H1 (cell line): ENCODE measurements around the gene DDX4. TPM values are rescaled to one million over a fixed set of nuclear protein-coding genes. Genes with fewer than 3 reads are reported as not detected.

Source experiments
- CTCF ChIA-PET: fragments of 300-600 bp; sonication (Branson Sonifier 250); formaldehyde crosslinking; loops from one replicate; lab custom pipeline; 2021; ENCODE audit not compliant: partially characterized antibody; lab: Charles Lee
- POLR2A ChIA-PET: fragments of 300-600 bp; sonication (Branson Sonifier 250); formaldehyde crosslinking; loops from one replicate; lab custom pipeline; 2021; ENCODE audit warnings: inconsistent platforms; ENCODE audit not compliant: partially characterized antibody; lab: Charles Lee
- DNase-seq, 2 experiments: peaks; one replicate each; pipeline versions ENCODE4 v3.0.0 to v3.0.0-alpha.2; 2010 to 2022; ENCODE audit warnings: low spot score in 2 of 2, low read depth in 1 of 2, mixed read lengths in 1 of 2
- FAIRE-seq: peaks from 2 replicates; lab custom pipeline; 2011; peaks lifted over from hg19 to GRCh38; lab: Jason Lieb, UNC
- H2AFZ ChIP-seq: 2 replicates; pipeline ENCODE4 v1.8.1; 2012; ENCODE audit warnings: low read length, inconsistent platforms
- H2AK5ac ChIP-seq: 2 replicates; pipeline ENCODE4 v1.6.1; 2013; ENCODE audit warnings: low read depth, low read length
- H2BK120ac ChIP-seq: replicated peaks from 2 replicates; pipeline ENCODE3; 2013; ENCODE audit warnings: low read depth, low read length, inconsistent platforms
- H2BK12ac ChIP-seq: 2 replicates; pipeline ENCODE4 v1.6.1; 2013; ENCODE audit warnings: low read depth, low read length
- H2BK15ac ChIP-seq: 2 replicates; pipeline ENCODE4 v1.6.1; 2013; ENCODE audit warnings: low read length
- H2BK20ac ChIP-seq: 2 replicates; pipeline ENCODE4 v1.6.1; 2013; ENCODE audit warnings: low read length
- H2BK5ac ChIP-seq: 2 replicates; pipeline ENCODE4 v1.6.1; 2013; ENCODE audit warnings: low read depth, low read length
- H3K14ac ChIP-seq: 2 replicates; pipeline ENCODE4 v1.6.1; 2013; ENCODE audit warnings: inconsistent platforms; ENCODE audit not compliant: insufficient read length
- H3K18ac ChIP-seq: 2 replicates; pipeline ENCODE4 v1.6.1; 2013; ENCODE audit warnings: low read length; ENCODE audit errors: extremely low read depth
- H3K23ac ChIP-seq: 2 replicates; pipeline ENCODE4 v1.6.1; 2013; ENCODE audit warnings: inconsistent platforms; ENCODE audit not compliant: insufficient read length
- H3K23me2 ChIP-seq: 2 replicates; pipeline ENCODE4 v1.6.1; 2013; ENCODE audit warnings: low read depth, low read length
- H3K27ac ChIP-seq: 2 replicates; pipeline ENCODE4 v1.6.1; 2011; ENCODE audit warnings: low read depth, low read length, inconsistent platforms
- H3K27me3 ChIP-seq, 4 experiments: replicated peaks in 1 of 4; 1 replicate in 1 of 4; 2 replicates in 3 of 4; pipeline versions ENCODE4 v1.6.1 to v1.8.1; 2011 to 2013; ENCODE audit warnings: low read length in 3 of 4, mild to moderate bottlenecking in 3 of 4, inconsistent platforms in 2 of 4, mixed read lengths in 2 of 4, moderate library complexity in 1 of 4; ENCODE audit not compliant: control insufficient read depth in 3 of 4, insufficient read depth in 3 of 4; ENCODE audit errors: extremely low read depth in 1 of 4
- H3K36me3 ChIP-seq, 4 experiments: 2 replicates each; pipeline versions ENCODE4 v1.6.1 to v1.8.1; 2011 to 2013; ENCODE audit warnings: mild to moderate bottlenecking in 4 of 4, low read length in 3 of 4, moderate library complexity in 2 of 4, control low read depth in 1 of 4, inconsistent platforms in 1 of 4; ENCODE audit not compliant: insufficient read depth in 4 of 4, control insufficient read depth in 2 of 4
- H3K4ac ChIP-seq: replicated peaks from 2 replicates; pipeline ENCODE3; 2013; ENCODE audit warnings: low read length, low read depth, mixed read lengths, inconsistent platforms; ENCODE audit not compliant: insufficient read length
- H3K4me1 ChIP-seq, 4 experiments: replicated peaks in 1 of 4; 1 replicate in 1 of 4; 2 replicates in 3 of 4; pipeline versions ENCODE4 v1.6.1 to v1.8.1; 2011 to 2013; ENCODE audit warnings: low read length in 3 of 4, inconsistent platforms in 2 of 4, mixed read lengths in 1 of 4; ENCODE audit not compliant: insufficient read depth in 4 of 4, control insufficient read depth in 3 of 4
- H3K4me2 ChIP-seq, 2 experiments: 2 replicates each; pipeline versions ENCODE4 v1.6.1 to v1.8.1; 2011 to 2013; ENCODE audit warnings: low read depth in 2 of 2, low read length in 2 of 2, control low read depth in 1 of 2, inconsistent platforms in 1 of 2, mild to moderate bottlenecking in 1 of 2; ENCODE audit not compliant: insufficient read depth in 1 of 2
- H3K4me3 ChIP-seq, 4 experiments: fragments of 200-600, 300-600 bp in 1 of 4; sonication (generic), shearing (Covaris generic), sonication (Bioruptor Twin) in 1 of 4; 2 replicates each; pipeline versions ENCODE4 v1.5.1 to v1.8.1; 2011 to 2016; ENCODE audit warnings: low read length in 4 of 4, low read depth in 3 of 4, control low read depth in 2 of 4, inconsistent platforms in 2 of 4, mild to moderate bottlenecking in 2 of 4, mixed read lengths in 1 of 4, moderate library complexity in 1 of 4; ENCODE audit not compliant: insufficient read depth in 2 of 4; ENCODE audit errors: extremely low read depth in 1 of 4
- H3K56ac ChIP-seq: replicated peaks from 2 replicates; pipeline ENCODE3; 2013; ENCODE audit warnings: low read depth, mild to moderate bottlenecking, mixed read lengths, low read length, inconsistent platforms; ENCODE audit not compliant: insufficient read length
- H3K79me1 ChIP-seq: 2 replicates; pipeline ENCODE4 v1.6.1; 2013; ENCODE audit warnings: low read depth, low read length, control low read depth
- H3K79me2 ChIP-seq, 2 experiments: 2 replicates each; pipeline versions ENCODE4 v1.6.1 to v1.8.1; 2012 to 2013; ENCODE audit warnings: low read length in 2 of 2, mild to moderate bottlenecking in 2 of 2, inconsistent platforms in 1 of 2; ENCODE audit not compliant: insufficient read depth in 2 of 2, control insufficient read depth in 1 of 2
- H3K9ac ChIP-seq, 4 experiments: replicated peaks in 1 of 4; 1 replicate in 1 of 4; 2 replicates in 3 of 4; pipeline versions ENCODE4 v1.6.1 to v1.8.1; 2011 to 2013; ENCODE audit warnings: low read depth in 3 of 4, low read length in 3 of 4, control low read depth in 2 of 4, mild to moderate bottlenecking in 2 of 4, moderate library complexity in 2 of 4, inconsistent platforms in 1 of 4; ENCODE audit errors: extremely low read depth in 1 of 4
- H3K9me3 ChIP-seq, 2 experiments: 2 replicates each; pipeline versions ENCODE4 v1.6.1 to v1.8.1; 2012 to 2013; ENCODE audit warnings: mild to moderate bottlenecking in 2 of 2, moderate library complexity in 2 of 2, control low read depth in 1 of 2, inconsistent platforms in 1 of 2, low read depth in 1 of 2, low read length in 1 of 2, mixed read lengths in 1 of 2; ENCODE audit not compliant: insufficient read depth in 2 of 2
- H4K20me1 ChIP-seq, 2 experiments: replicated peaks in 1 of 2; 2 replicates each; pipeline versions ENCODE3 to v1.8.1; 2011 to 2013; ENCODE audit warnings: inconsistent platforms in 2 of 2, low read length in 2 of 2, mild to moderate bottlenecking in 1 of 2; ENCODE audit not compliant: insufficient read depth in 2 of 2, control insufficient read depth in 1 of 2
- H4K5ac ChIP-seq: 2 replicates; pipeline ENCODE4 v1.6.1; 2013; ENCODE audit warnings: low read length, low read depth, mixed read lengths, inconsistent platforms; ENCODE audit not compliant: insufficient read length
- H4K8ac ChIP-seq: 2 replicates; pipeline ENCODE4 v1.8.0; 2013; ENCODE audit warnings: mild to moderate bottlenecking, moderate library complexity, low read length, inconsistent platforms; ENCODE audit not compliant: insufficient read depth; ENCODE audit errors: extremely low read depth
- H4K91ac ChIP-seq: replicated peaks from 2 replicates; pipeline ENCODE3; 2013; ENCODE audit warnings: low read length, mixed read lengths, inconsistent platforms; ENCODE audit not compliant: insufficient read length
- CEBPB ChIP-seq: IDR thresholded peaks from 2 replicates; pipeline ENCODE4 v1.6.1; 2012; ENCODE audit warnings: low read depth, low read length
- WGBS, 2 experiments: shearing (Covaris generic) in 1 of 2; methylation state at CpG; one replicate each; pipeline versions ENCODE4 v1.1.6 to v1.1.7; 2013 to 2015; ENCODE audit warnings: low lambda C conversion rate in 2 of 2, mixed read lengths in 2 of 2, inconsistent platforms in 1 of 2, low coverage in 1 of 2, missing lambda C conversion rate in 1 of 2; ENCODE audit not compliant: insufficient replicate concordance in 2 of 2, insufficient coverage in 1 of 2, insufficient read length in 1 of 2; ENCODE audit errors: extremely low coverage in 1 of 2, missing lambda C conversion rate in 1 of 2; 5-methylcytosine and 5-hydroxymethylcytosine counted together
- long read RNA-seq, 2 experiments: library from RNA in 1 of 2; library from capped mRNA in 1 of 2; stranded (forward); transcript quantifications; one replicate each; pipeline ENCODE4 v2.0.0, GENCODE V29; 2021; ENCODE audit warnings: inconsistent platforms in 1 of 2
- polyA minus RNA-seq, 3 experiments: library from RNA; depleted of rRNA, polyadenylated mRNA; stranded (reverse); fragments of >200 nt; gene quantifications; 1 replicate in 2 of 3; 2 replicates in 1 of 3; pipeline ENCODE4 v1.2.3, GENCODE V29; 2011
- polyA plus RNA-seq, 7 experiments: library from polyadenylated mRNA; depleted of rRNA in 3 of 7; stranded (reverse) in 5 of 7; unstranded in 2 of 7; fragments of >200 nt in 5 of 7; fragments of 200-250 nt in 2 of 7; gene quantifications; 1 replicate in 5 of 7; 2 replicates in 1 of 7; 4 replicates in 1 of 7; pipeline versions ENCODE4 v1.2.1 to v1.2.3, GENCODE V29; 2011 to 2013; ENCODE audit warnings: missing spikeins in 2 of 7, mixed read lengths in 2 of 7
- total RNA-seq: library from RNA; stranded (reverse); fragmentation: NEBNext Ultra II Directional; extraction: Animal tissue kit (Norgen Biotek cat#: 25700); gene quantifications from 2 replicates; pipeline ENCODE4 v1.2.1, GENCODE V29; 2021
- TF ChIP-seq, protein P1 (sequence below): IDR thresholded peaks from 2 replicates; pipeline ENCODE4 v1.6.1; 2012; ENCODE audit warnings: inconsistent platforms

DDX4 gene
- total RNA-seq (0.15 TPM in 1 of 2 replicates, not detected in the other), polyA plus RNA-seq (2011; rRNA removed) (0.03 TPM in 1 of 2 replicates, not detected in the other), polyA minus RNA-seq (2011; rRNA and poly(A)+ RNA removed) (not detected in 2 replicates)
- 0.08 TPM for polyA plus RNA-seq (2011; cell fraction: cytosol; rRNA removed)
- not detected for polyA plus RNA-seq (2011; cell fraction: nucleus; rRNA removed)
- polyA plus RNA-seq (2012, experiment 1 of 2): 0.12 TPM in 1 of 4 replicates, not detected in the others
- not detected for polyA plus RNA-seq (2012, experiment 2 of 2)
- polyA plus RNA-seq (2013, experiment 1 of 2): not detected
- 0.02 TPM for polyA plus RNA-seq (2013, experiment 2 of 2)
- not detected for polyA minus RNA-seq (2011; cell fraction: cytosol; rRNA and poly(A)+ RNA removed)
- polyA minus RNA-seq (2011; cell fraction: nucleus; rRNA and poly(A)+ RNA removed): not detected
- long read RNA-seq, experiment 1: 0 reads
- long read RNA-seq, experiment 2: 0 reads

DNA sequence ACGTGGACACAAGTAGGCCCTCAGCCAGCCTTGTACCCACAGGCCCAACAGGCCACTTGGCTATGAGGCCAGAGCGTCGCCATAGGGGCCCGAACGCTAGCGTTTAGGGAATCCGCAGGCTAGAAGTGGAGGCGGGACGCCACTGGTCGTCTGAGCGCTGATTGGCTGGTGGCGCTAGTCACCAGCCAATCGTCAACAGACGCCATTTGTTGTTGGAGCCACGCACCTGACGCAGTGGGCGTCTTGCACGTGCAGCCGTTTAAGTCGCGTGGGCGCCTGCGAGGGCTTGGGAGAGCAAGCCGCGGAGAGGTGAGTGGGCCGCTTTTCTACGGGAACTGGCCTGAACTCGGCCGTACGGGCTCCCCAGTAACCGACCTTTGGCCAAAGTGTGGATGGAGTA lies at the start of gene DDX4:
TSS of gene DDX4 (plus strand) at position 269 of the 400 bp plus-strand sequence. CDS start 903 bp downstream, outside the sequence.
- H2AFZ ChIP-seq: peak within 1 kb of the TSS; percentile 88
- H3K18ac ChIP-seq: no peak within 1 kb of the TSS
- H2BK15ac ChIP-seq: no peak within 1 kb of the TSS
- H3K23me2 ChIP-seq: no peaks in the 10 kb centered on the region
- no peak within 1 kb of the TSS for H3K4me2 ChIP-seq
- H4K20me1 ChIP-seq: no peaks in the 10 kb centered on the region
- no peak within 1 kb of the TSS for H3K56ac ChIP-seq
- H3K14ac ChIP-seq: no peak within 1 kb of the TSS
- 96% methylated on average over 31 of the region's 31 CpGs; no CpG with 5 or more reads in 1 of the 2 experiments for WGBS, 2 experiments
- H4K91ac ChIP-seq: no peak within 1 kb of the TSS
- H3K36me3 ChIP-seq: no peaks in the 10 kb centered on the region
- no peak within 1 kb of the TSS for H4K5ac ChIP-seq
- CTCF ChIA-PET: no interaction called here
- no peak within 1 kb of the TSS for H2BK5ac ChIP-seq
- H2AK5ac ChIP-seq: no peak within 1 kb of the TSS
- peak within 1 kb of the TSS; percentile 92 for H4K8ac ChIP-seq
- no peak within 1 kb of the TSS for H2BK12ac ChIP-seq
- no peaks in the 10 kb centered on the region for H3K9me3 ChIP-seq
- FAIRE-seq (no peak), DNase-seq (no peak)
- TF ChIP-seq, protein P1, sequence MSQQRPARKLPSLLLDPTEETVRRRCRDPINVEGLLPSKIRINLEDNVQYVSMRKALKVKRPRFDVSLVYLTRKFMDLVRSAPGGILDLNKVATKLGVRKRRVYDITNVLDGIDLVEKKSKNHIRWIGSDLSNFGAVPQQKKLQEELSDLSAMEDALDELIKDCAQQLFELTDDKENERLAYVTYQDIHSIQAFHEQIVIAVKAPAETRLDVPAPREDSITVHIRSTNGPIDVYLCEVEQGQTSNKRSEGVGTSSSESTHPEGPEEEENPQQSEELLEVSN: 0 out of 2 replicates have a peak, but pooled peaks have one; percentile 22
- TF ChIP-seq CEBPB: no peak
- no peak within 1 kb of the TSS for H3K4ac ChIP-seq
- no peaks in the 10 kb centered on the region for H3K79me1 ChIP-seq
- no peak within 1 kb of the TSS for H2BK20ac ChIP-seq
- no peak within 1 kb of the TSS for H2BK120ac ChIP-seq
- H3K9ac ChIP-seq: no peak within 1 kb of the TSS
- no peak within 1 kb of the TSS for H3K4me3 ChIP-seq
- H3K23ac ChIP-seq: no peak within 1 kb of the TSS
- POLR2A ChIA-PET: no interaction called here
- no peaks in the 10 kb centered on the region; a peak in 1 of 7 replicates for H3K27me3 ChIP-seq
- no peak within 1 kb of the TSS for H3K27ac ChIP-seq
- H3K4me1 ChIP-seq: no peaks in the 10 kb centered on the region
- no peaks in the 10 kb centered on the region for H3K79me2 ChIP-seq
